Middle frontal gyrus (tissue), 1 donor: ENCODE measurements around the gene SLC12A9.
"Not testable (repeated sequence)": the region's sequence is repeated elsewhere in the genome, so short reads cannot be mapped to it uniquely, and the experiment has no call there.

ENCODE experiments used
- DNase-seq: peaks from one replicate; pipeline ENCODE4 v3.0.0-alpha.2; 2015; ENCODE audit warnings: low spot score; ENCODE audit errors: extremely low spot score

SLC12A9 gene, protein sequence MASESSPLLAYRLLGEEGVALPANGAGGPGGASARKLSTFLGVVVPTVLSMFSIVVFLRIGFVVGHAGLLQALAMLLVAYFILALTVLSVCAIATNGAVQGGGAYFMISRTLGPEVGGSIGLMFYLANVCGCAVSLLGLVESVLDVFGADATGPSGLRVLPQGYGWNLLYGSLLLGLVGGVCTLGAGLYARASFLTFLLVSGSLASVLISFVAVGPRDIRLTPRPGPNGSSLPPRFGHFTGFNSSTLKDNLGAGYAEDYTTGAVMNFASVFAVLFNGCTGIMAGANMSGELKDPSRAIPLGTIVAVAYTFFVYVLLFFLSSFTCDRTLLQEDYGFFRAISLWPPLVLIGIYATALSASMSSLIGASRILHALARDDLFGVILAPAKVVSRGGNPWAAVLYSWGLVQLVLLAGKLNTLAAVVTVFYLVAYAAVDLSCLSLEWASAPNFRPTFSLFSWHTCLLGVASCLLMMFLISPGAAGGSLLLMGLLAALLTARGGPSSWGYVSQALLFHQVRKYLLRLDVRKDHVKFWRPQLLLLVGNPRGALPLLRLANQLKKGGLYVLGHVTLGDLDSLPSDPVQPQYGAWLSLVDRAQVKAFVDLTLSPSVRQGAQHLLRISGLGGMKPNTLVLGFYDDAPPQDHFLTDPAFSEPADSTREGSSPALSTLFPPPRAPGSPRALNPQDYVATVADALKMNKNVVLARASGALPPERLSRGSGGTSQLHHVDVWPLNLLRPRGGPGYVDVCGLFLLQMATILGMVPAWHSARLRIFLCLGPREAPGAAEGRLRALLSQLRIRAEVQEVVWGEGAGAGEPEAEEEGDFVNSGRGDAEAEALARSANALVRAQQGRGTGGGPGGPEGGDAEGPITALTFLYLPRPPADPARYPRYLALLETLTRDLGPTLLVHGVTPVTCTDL

DNA sequence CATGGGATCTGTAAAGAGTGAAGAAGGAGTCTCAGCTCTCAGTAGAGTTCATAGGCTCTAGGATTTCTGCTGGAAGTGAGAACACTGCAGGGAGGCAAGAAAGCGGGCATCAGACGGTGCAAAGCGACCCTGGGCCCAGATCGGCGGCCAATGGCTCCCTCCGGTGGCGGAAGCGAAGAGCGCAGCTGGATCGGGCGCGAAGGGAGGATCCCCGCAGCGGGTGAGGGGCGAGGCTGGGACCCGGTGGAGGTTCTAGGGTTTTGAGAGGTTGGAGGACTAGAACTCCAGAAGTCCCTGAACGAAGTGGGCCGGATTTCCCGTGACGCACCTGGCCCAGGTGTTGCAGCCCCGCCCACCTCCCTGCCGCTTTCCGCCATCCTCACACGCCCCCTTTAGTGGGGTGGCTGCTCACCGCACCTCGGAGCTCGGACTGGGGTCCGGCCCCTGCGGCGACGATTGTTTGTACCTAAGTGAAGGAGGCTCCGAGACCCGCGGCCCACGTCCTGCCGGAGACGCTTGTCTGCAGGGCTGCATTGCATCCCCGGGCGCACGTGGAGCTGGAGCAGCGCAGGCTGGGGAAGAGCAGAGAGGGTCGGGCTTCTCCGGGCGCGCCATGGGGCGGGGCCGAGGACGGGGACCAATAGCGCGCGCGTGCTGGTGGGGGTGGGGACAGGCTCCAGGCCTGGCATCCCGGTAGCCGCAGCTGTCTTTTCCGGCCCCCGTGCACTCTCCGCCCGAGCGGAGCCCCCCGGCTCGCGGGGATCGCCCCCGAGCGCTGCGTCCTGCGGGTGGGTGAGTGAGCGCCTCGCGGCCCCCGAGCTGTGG, at the start of gene SLC12A9:
Gene SLC12A9, plus strand, starts transcription at position 666 of the 825 bp plus-strand sequence. CDS start 1,485 bp downstream, outside the sequence.
- DNase-seq, result peak; percentile 79

DNA sequence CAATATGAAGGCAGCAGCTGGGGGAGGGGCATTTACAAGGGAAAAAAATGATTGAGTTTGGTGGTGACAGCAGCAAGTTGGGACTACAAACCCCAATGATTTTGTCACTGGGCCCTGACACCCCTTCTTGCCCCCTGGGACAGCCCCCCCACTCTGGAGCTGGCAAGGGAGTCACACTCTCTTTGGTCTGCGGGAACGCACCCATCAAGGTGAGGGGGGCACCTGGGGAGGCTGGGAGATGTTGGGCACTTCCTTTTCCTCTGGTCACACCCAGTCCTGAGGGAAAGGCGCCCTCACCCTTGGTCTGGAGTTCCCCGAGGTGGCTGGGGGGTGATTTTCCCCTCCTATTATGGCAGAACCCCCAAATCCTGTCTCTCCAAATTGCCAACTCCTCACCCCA, 49.6 kb upstream of the SLC12A9 start:
- no peak for DNase-seq

DNA sequence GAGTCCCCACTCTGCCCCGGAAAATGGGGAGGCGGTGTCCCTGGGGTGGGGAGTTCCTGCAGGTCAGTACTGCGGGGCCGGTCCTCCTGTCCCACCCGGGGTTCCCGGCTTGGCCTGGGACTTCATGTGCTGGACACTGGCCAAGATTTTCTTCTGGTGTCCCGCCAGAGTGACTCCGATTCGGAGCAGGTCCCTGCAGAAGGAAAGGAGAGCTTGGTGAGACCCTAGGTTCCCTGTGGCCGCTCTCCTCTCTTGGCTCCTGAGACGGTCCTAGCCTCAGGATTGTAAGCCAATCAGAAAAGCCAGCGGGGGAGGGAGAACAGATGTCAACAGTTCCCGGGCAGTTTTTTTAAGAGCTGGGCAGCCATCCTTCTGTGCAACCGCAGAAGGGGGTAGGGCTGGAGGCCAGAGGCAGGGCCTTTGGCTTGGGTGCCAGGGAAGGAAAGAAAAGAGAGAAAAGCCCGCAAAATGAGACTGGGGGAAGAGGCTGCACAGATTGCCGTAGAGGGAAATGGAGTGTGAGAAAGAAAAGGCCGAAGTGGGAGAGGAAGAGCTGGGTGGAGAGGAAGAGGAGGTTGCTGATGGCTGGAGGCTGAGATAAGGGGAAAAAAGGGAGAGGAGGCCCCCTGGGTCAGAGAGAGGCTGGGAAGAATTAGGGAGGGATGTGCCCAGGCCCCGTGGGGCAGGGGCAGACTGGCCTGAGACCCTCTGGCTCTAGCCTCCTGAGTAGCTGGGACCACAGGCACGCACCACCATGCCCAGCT, 48.9 kb upstream of the SLC12A9 start:
- DNase-seq, result peak; percentile 13

DNA sequence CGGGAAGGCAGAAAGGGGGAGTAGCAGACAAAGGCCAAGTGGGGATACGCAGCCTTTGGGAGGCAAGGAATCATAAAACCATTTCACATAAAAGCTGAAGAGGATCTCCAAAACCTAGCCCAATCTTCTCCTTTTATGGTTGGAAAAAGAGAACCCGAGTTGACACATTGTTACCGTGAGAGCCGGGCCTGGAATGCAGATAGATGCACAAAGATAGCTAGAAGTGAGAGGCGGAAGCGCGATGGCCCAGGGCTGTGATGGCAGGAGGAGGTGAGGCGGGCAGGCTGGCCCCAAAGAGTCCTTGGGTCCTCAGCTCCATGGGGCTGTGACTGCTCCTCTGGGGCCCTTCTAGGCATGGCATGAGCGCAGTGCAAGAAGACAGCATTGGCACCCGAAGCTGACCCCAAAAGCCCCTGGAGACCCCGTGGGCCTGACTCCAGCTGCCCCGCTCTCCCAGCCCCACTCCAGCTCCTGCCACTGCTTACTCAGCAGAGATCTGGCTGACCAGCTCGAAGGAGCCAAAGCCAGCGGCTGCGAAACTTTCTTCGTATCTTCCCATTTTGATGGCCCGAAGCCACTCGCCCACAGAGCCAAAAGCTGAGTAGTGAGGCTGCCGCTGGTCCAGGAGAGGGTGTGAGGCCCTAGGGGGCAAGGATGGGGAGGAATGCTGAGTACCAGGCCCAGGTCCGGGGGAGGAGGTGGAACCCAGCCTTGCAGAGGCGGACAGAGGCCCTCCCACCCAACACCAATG, 47.7 kb upstream of the SLC12A9 start:
- no peak for DNase-seq

DNA sequence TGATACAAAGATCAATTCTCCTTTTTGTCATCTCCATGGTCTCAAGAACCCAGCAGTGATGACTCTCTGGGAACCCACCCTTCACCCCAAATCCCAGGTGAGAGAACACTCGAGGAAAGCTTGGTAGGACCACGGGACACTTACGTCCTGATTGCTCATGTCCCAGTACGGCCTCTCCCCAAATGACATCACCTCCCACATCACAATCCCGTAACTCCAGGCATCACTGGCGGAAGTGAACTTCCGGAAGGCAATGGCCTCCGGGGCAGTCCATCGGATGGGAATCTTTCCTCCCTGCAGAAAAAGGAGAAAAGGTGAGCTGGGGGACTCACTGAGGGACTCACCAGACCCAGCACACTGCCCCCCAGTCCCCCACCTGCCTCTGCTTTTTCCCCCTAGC, 46.2 kb upstream of the SLC12A9 start:
- DNase-seq, result no peak

DNA sequence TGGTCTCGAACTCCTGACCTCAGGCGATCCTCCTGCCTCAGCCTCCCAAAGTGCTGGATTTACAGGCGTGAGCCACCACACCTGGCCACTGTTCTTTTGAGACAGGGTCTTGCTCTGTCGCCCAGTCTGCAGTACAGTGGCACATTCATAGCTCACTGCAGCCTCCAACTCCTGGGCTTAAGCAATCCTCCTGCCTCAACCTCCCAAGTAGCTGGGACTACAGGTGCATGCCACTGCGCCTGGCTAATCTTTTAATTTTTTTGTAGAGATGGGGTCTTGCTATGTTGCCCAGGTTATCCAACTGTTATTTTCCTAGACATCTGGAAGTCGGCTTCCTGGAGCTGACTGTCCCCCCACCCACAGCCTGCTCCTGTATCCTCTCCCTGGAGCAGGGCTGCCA, 45.6 kb upstream of the SLC12A9 start:
- not testable (repeated sequence) for DNase-seq

DNA sequence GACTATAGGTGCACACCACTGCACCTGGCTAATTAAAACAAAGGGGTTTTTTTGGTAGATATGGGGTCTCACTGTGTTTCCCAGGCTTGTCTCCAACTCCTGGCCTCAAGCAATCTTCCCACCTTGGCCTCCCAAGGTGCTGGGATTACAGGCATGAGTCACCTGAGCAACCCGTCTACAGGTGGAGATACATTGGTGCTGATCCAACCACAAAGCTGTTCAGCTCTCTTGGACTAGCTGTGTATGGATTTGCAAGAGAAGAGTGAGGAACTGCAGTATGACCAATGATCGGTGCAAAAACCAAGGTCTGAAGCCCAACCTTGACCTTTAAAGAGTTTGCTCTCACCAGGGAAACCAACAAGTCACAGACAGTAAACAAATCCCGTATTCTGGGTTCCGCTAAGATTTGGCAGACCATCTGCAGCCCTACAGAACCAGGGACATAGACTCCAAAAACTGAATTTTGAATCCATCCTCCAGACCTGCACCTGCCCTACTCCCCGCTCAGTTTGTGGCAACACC, 44.1 kb upstream of the SLC12A9 start:
- DNase-seq, result no peak

DNA sequence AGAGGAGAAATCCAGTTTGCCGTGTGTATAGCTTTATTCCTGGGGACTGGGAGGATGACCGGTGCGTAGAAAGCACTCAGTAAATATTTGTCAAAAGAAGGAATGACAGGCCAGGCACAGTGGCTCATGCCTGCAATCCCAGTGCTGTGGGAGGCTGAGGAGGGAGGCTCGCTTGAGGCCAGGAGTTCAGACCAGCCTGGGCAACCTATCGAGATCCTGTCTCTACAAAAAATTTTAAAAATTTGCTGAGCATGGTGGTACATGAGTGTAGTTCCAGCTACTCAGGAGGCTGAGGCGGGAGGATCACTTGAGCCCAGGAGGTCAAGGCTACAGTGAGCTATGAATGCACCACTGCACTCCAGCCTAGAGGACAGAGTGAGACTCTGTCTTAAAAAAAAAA, 41.0 kb upstream of the SLC12A9 start:
- no peak for DNase-seq

DNA sequence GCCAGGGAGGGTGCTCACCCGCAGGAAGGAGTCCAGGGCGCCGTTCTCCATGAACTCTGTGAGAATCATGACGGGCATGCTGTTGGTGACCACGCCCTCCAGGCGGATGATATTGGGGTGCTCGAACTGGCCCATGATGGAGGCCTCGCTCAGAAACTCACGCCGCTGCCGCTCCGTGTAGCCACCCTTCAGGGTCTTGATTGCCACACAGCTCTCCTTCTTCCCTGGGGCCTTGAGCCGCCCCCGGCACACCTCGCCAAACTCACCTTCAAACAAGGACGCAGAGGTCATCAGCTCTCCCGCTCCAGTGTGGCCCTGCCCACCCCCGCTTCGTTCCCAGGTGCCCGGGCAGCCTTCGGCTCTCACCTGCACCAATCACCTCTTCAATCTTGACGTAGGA, 39.8 kb upstream of the SLC12A9 start:
- no peak for DNase-seq

DNA sequence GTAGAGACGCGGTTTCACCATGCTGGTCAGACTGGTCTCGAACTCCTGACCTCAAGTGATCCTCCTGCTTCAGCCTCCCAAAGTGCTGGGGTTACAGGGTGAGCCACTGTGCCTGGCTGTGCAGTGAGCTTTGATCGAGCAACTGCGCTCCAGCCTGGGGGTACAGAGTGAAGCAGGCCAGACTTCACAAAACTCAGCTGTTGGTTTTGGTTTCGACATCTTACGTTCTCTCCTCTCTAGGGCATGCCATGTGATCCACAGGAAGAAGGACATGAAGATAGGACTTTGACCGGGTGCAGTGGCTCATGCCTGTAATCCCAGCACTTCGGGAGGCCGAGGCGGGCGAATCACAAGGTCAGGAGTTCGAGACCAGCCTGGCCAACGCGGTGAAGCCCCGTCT, 36.0 kb upstream of the SLC12A9 start:
- not testable (repeated sequence) for DNase-seq

DNA sequence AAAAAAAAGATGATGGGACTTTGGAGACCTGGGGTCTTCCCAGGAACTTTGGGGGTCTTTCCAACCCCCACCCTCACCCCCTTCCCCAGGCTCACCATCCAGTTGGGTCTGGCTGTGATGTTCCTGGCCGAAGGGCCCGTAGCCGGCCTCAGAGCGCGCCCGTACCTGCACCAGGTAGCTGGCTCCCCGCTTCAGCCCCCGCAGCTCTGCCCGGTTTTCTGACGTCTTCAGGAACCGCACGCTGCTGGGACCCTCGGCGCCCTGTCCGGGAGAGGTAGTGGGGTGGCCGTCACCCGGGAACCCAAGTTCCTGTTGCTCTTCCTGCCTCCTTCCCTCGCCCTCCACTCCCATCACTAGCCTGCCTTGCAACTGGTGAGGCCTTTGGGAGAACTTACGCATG, 35.4 kb upstream of the SLC12A9 start:
- no peak for DNase-seq

DNA sequence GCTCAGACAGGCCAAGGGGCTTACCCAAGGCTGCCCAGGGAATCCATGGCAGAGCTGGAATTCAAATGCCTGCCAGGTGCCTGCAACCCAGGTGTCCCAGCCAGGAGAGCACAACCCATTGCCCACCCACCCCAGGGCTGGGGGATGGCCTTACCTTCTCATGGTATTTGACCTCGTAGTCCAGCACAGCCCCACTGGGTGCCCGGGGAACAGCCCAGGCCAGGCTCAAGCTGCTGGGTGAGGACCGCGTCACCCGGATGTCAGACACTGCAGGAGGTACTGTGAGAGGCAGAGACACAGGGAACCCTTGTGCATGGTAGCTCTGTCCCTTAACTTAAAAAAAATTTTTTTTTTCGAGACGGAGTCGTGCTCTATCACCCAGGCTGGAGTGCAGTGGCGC, 34.1 kb upstream of the SLC12A9 start:
- no peak for DNase-seq

DNA sequence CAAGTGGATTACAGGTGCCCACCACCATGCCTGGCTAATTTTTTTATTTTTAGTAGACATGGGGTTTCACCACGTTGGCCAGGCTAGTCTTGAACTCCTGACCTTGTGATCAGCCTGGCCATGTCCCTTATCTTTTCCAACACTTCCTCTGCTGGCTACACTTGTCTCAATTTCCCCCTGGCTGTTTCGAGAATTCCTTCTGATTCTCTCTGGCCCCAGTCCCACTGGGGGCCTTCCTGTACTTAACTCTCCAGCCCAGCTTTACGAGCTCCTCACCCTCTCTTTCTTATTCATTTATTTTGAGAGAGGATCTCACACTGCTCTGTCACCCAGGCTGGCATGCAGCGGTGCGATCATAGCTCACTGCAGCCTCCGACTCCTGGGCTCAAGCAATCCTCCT, 33.7 kb upstream of the SLC12A9 start:
- DNase-seq, result no peak

DNA sequence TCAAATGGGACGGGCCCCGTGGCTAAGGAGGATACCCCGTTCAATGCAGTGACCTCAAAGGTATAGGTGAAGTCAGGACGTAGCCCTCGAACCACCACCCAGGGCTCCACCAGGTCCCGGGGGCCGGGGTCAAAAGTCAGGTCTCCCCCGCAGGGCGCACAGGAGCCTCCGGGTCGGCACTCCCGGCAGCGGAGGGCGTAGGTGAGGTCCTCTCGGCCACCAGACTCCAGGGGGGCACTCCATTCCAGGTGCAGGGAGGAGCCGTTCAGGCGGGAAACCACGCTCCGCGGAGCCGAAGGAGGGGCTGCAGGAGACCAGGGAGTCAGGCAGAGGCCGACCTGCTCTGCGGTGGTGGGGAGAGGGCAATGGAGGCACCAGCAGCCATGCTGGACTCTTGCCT, 32.9 kb upstream of the SLC12A9 start:
- no peak for DNase-seq

DNA sequence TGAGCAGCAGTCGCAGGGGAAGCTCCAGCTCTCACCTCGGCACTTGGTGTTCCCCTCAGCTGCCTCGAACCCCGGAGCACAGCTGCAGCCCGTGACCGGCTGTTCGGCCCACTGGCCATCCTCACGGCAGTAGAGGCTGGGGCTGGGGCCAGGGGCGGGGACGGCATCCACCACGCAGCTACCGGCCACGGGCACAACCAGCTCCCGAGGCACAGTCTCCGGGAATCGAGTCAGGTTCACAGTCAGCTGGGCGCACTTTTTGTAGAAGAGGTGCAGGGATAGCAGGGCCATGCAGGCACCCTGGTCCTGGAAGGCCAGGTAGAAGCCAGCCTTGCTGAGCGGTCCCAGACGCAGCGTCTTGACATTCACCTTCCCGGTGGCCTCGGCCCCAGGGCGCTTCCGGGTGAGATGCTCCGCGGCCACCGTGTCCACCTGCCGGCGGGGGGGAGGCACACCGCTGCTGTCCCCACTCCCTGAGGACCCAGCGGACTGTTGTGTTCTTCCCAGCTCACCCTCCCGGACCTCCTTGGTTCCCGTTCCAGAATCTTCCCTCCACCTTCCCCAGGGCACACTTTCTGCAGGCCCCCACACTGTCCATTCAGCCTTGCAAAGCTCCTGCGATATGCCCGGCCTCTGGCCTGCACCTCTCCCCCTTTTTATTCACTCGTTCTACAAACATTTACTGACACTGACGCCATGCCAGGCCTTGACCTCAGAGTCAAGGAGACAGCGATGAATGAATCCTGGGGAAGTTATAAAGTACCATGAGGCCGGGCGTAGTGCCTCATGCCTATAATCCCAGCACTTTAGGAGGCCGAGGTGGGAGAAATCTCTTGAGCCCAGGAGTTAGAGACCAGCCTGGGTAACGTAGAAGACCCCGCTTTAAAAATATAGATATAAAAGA, 30.0 kb upstream of the SLC12A9 start:
- no peak for DNase-seq

DNA sequence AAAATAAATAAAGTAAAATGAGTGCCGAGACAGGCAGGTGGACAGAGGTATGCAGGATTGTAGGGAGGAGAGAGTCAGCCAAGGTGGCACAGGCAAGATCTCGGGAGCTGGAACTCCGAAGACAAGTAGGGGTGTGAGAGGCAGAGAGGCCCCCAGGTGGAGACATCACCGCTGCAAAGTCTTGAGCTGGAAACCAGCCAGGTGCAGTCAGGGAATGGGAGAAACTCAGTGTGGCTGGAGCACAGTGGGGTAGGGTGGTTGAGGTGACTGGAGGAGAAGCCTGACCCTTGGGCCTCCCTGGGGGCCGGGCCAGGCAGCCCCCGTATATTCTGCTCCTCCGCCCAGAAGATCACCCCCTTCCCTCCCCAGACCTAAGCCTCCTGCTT, 29.4 kb upstream of the SLC12A9 start:
- DNase-seq, result no peak

DNA sequence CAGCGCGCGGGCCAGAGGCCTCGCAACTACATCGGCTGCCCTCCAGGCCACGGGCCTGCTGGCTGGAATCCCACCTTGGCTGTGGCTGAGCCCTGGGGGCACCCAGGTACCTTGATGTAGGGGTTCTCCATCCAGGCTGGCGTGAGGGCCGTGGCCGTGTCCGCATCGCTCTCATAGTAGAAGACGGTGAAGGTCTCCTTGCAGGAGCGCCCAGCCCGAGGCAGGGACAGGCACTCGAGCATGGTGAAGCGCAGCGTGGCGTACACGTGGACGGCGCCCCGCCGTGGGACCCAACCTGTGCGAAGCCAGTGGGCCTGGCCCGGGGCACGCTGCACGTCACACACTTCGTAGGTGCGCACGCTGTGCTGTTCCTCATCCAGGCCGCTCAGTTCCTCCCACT, 29.0 kb upstream of the SLC12A9 start:
- no peak for DNase-seq

DNA sequence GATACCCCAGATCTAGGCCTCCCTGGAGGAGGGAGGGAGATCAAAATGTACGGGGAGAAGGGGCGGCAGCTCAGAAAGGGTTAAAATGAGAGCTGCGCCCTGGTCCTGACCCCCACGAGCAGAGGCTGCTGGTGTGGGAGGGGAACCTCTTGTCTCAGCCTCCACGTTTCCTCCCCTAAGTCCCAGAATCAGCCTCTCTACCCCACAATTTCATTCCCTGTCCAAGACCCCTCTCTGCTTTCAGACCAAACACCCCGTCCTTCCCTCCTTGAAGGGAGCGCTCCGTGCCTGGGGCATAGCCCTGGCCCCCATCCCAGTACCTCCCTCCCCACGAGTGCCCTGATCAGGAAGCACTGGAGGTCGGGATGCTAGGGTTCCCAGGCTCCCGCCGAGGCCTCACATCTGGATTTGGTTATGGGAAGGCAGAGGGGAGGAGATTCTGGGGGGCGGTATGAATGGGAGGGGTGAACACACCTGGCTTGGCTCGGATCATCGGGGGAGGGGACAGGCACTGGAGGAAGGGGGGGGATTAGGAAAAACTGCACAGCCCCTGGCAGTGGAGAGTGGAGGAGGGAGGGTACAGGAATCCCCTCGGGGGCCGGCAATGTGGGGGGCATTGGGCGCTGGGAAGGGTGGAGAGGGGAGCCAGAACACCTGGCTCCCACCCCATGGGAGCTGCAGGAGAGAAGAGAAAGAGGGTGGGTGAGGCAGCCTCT, 27.9 kb upstream of the SLC12A9 start:
- no peak for DNase-seq
